Stimulated activated naive B cell treated with anti-CD40 and anti-IgM and Interleukin-4, amounts not matched to agents 10 μg/mL and 1 μg/mL and 100 μg/mL, for 72 hours (primary cell): ENCODE measurements around the gene CDC5L.

ENCODE experiments used
- ATAC-seq, 2 donors: fragments of 150-1000 bp; cut with Tn5 transposase; replicated peaks; 2 replicates each; pipeline ENCODE4 v1.10.0; 2021; ENCODE audit warnings: moderate library complexity in 1 of 2
- DNase-seq: peaks from one replicate; pipeline ENCODE4 v3.0.0; 2021
- H3K27ac Mint-ChIP-seq: one replicate; pipeline ENCODE4 v1.8.0; 2022; ENCODE audit warnings: mild to moderate bottlenecking, mixed read lengths
- H3K27me3 Mint-ChIP-seq, 2 donors: one replicate each; pipeline ENCODE4 v1.8.0; 2022; ENCODE audit warnings: mixed read lengths in 2 of 2
- H3K36me3 Mint-ChIP-seq, 2 donors: one replicate each; pipeline ENCODE4 v1.8.0; 2022; ENCODE audit warnings: mixed read lengths in 2 of 2, mild to moderate bottlenecking in 1 of 2
- H3K4me1 Mint-ChIP-seq, 2 donors: one replicate each; pipeline ENCODE4 v1.8.0; 2022; ENCODE audit warnings: mixed read lengths in 2 of 2, mild to moderate bottlenecking in 1 of 2
- H3K4me3 Mint-ChIP-seq, 2 donors: one replicate each; pipeline ENCODE4 v1.8.0; 2022; ENCODE audit warnings: mild to moderate bottlenecking in 2 of 2, mixed read lengths in 2 of 2, moderate library complexity in 1 of 2
- H3K9me3 Mint-ChIP-seq, 2 donors: one replicate each; pipeline ENCODE4 v1.8.0; 2022; ENCODE audit warnings: mixed read lengths in 2 of 2, mild to moderate bottlenecking in 1 of 2

The CDC5L gene

DNA sequence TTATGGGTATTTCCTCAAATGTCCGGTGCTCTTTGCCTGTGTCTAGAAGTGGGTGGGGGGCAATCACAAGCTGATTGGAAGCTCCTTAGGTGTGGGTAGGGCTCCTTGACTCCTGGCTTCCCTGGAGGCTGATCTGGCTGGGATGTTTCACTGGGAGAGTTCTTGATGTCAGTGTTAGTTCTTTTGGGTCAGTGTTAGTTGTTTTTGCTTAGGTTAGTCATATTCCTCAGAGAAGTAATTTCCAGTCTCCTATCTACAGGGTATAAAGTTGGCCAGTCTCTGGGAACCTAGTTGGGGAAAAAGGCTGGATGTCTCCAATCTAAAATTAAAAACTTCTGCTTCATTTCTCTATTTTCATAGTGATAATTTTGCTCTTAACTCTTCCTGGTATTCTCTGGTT is 23.6 kb downstream of the CDC5L start:
- Mint-ChIP-seq H3K27me3 (no peaks in the 10 kb centered on the region), H3K4me1 (peaks cover 19 to 34% of the 10 kb centered on the region in 2 donors), H3K27ac (peak overlapping the region; percentile 85), H3K36me3 (peaks cover 64 to 87% of the 10 kb centered on the region in 2 donors), H3K4me3 (no peak overlapping the region), H3K9me3 (peaks cover 5 to 7% of the 10 kb centered on the region in 2 donors)
- DNase-seq (no peak), ATAC-seq (no peak)

DNA sequence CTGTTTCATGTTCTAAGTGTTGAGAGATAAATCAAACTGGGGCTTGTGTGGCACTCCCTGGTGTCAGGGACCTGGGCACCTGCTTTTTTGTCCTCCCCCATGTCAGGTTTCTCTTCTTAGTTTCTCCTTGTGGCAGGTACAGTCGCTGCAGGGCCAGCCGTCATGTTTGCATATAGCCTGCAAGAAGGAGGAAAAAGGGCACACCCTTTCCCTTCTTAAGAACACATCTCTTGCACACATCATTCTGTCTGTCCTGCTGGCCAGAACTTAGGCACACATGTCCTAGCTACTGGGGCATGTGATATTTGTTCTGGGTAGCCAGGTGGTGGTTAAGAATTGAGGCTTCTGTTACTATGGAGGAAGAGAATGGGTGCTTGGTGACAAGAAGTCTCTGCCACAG is 27.9 kb downstream of the CDC5L start:
- H3K4me1 Mint-ChIP-seq: peaks cover 23 to 35% of the 10 kb centered on the region in 2 donors
- no peak overlapping the region for H3K4me3 Mint-ChIP-seq
- H3K27ac Mint-ChIP-seq: peak overlapping the region; percentile 62
- H3K9me3 Mint-ChIP-seq: peaks cover 3% of the 10 kb centered on the region in 2 donors
- ATAC-seq: no peak
- no peaks in the 10 kb centered on the region for H3K27me3 Mint-ChIP-seq
- DNase-seq: no peak
- H3K36me3 Mint-ChIP-seq: peaks cover 45 to 68% of the 10 kb centered on the region in 2 donors

DNA sequence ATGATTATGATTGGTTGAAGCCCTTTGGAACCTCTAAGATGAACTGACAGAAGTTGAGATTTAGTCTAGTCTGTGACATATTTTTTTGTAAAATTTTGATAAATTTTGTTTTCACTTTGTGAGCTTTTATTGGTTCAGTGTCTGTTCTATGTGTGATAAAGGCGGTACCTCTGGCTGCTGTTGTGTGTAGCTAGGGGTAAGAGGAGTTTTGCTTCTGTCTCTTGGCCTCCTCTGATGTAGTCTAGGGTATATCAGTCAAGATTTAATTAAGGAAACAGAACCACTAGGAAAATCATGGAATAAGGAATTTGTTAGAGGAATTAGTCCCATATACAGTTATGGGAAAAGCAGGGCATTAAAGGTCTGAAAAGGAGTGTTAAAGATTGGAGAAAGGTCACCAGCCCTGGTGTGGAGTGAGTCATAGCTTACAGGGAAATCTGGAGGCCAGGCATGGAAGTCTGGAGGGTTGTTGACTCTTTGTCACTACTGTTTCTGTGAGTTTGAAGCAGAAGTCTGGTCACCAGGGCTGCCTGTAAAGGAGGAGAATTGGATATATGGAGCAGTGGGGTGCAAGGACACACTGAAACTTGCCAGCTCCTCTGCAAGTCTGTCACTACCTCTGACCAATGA is 28.5 kb downstream of the CDC5L start:
- Mint-ChIP-seq H3K27ac (no peak overlapping the region), H3K4me3 (no peak overlapping the region), H3K4me1 (peaks cover 22 to 33% of the 10 kb centered on the region in 2 donors), H3K27me3 (no peaks in the 10 kb centered on the region), H3K36me3 (peaks cover 48 to 68% of the 10 kb centered on the region in 2 donors), H3K9me3 (peaks cover 2 to 3% of the 10 kb centered on the region in 2 donors)
- no peak for ATAC-seq
- DNase-seq: no peak

DNA sequence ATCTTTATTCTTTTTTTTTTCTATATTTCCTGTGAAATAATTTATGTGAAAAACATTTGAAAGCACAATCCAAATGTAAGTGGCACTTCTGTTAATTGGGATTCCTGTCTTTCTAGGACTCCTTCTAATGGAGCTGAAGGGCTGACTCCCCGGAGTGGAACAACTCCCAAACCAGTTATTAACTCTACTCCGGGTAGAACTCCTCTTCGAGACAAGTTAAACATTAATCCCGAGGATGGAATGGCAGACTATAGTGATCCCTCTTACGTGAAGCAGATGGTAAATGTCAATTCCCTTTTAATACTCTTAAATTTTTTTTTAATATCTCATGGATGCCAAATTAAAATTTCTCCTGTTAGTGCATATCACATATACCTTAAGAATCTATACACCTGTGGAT is 35.0 kb downstream of the CDC5L start:
- Mint-ChIP-seq H3K9me3 (no peaks in the 10 kb centered on the region), H3K36me3 (peaks cover 20 to 45% of the 10 kb centered on the region in 2 donors)
- no peak for DNase-seq

DNA sequence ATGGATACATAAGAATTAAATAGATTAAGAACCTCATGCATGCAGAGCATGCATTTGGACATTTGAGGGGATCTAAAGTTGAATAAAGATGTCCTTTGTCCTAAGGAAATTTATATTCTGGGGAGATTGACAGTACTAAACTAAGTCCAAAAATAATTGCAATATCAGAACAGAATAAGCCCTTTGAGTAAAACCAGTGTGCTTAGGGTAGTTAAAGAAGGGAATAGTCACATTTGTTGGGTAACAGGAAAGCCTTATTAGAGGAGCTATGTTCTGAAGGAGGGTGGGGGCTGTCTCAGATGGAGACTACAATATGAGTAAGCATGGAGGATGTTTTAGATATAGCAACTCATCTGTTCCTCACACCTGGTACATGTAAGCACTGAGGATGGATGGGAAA is 35.8 kb downstream of the CDC5L start:
- H3K4me1 Mint-ChIP-seq: no peaks in the 10 kb centered on the region
- H3K4me3 Mint-ChIP-seq: no peak overlapping the region
- DNase-seq: no peak
- H3K36me3 Mint-ChIP-seq: peaks cover 19 to 43% of the 10 kb centered on the region in 2 donors
- no peaks in the 10 kb centered on the region for H3K27me3 Mint-ChIP-seq
- no peak overlapping the region for H3K27ac Mint-ChIP-seq
- no peak for ATAC-seq
- no peaks in the 10 kb centered on the region for H3K9me3 Mint-ChIP-seq

More for the DNA sequence above, 35.0 kb downstream of the CDC5L start:
- Mint-ChIP-seq H3K27me3 (no peaks in the 10 kb centered on the region), H3K4me1 (no peaks in the 10 kb centered on the region), H3K27ac (no peak overlapping the region), H3K4me3 (no peak overlapping the region)
- ATAC-seq: no peak

DNA sequence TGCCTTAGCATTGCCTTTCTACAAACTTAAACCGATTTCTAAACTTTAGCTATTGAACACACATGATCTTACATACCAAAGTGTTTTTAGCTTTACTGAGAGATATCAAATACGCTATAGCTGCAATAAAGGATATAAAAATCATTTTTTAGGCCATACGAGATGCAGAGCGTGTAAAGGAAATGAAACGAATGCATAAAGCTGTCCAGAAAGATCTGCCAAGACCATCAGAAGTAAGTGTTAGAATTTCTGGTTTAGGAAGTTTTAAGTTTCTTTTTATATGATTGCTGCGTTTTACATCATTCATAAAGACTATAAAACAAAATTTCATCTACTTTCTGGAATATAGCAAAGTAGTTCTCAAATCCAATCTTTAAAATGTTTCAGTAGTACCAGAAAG is 38.4 kb downstream of the CDC5L start:
- Mint-ChIP-seq H3K36me3 (peaks cover 19 to 46% of the 10 kb centered on the region in 2 donors), H3K4me3 (no peak overlapping the region), H3K4me1 (no peaks in the 10 kb centered on the region), H3K27me3 (no peaks in the 10 kb centered on the region), H3K27ac (no peak overlapping the region), H3K9me3 (no peaks in the 10 kb centered on the region)
- ATAC-seq (no peak), DNase-seq (no peak)

DNA sequence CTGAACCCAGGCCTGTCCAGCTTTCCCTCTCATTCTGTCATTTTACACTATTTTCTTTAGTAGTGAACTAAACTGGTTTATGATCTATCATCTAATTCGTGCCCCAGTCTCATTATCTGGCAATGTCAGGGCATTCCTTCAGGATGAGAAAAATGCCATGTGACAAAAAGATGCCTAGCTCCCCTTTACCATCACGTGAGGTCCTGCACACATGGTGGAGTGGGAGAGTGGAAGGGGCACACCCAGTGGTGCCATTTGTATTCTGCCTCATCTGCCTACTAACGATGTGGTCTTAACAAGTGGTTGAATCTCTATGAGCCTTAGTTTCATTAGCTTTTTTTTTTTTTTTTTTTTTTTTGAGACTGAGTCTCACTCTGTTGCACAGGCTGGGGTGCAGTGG is 41.2 kb downstream of the CDC5L start:
- no peaks in the 10 kb centered on the region for H3K4me1 Mint-ChIP-seq
- H3K9me3 Mint-ChIP-seq: no peaks in the 10 kb centered on the region
- peaks cover 15 to 40% of the 10 kb centered on the region in 2 donors for H3K36me3 Mint-ChIP-seq
- DNase-seq (no peak), ATAC-seq (no peak)
- no peak overlapping the region for H3K27ac Mint-ChIP-seq
- no peaks in the 10 kb centered on the region for H3K27me3 Mint-ChIP-seq
- H3K4me3 Mint-ChIP-seq: no peak overlapping the region

DNA sequence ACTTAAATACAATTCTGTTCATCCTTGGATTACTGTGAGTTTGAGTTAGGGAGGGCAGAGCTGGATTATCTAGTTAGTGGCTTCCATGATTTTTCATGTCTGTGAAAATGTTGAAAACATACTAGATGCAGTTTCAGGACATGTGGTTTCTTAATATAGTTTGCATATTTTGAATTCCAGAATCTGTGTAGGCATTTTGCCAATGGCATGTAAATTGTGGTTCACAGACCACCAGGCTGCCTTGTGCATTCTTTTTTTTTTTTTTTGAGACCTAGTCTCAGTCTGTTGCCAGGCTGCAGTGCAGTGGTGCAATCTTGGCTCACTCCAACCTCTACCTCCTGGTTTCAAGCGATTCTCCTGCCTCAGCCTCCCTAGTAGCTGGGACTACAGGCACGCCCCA is 42.8 kb downstream of the CDC5L start:
- Mint-ChIP-seq H3K9me3 (no peaks in the 10 kb centered on the region), H3K4me3 (no peak overlapping the region), H3K27me3 (no peaks in the 10 kb centered on the region), H3K4me1 (no peaks in the 10 kb centered on the region), H3K27ac (no peak overlapping the region), H3K36me3 (peaks cover 10 to 33% of the 10 kb centered on the region in 2 donors)
- ATAC-seq (no peak), DNase-seq (no peak)

DNA sequence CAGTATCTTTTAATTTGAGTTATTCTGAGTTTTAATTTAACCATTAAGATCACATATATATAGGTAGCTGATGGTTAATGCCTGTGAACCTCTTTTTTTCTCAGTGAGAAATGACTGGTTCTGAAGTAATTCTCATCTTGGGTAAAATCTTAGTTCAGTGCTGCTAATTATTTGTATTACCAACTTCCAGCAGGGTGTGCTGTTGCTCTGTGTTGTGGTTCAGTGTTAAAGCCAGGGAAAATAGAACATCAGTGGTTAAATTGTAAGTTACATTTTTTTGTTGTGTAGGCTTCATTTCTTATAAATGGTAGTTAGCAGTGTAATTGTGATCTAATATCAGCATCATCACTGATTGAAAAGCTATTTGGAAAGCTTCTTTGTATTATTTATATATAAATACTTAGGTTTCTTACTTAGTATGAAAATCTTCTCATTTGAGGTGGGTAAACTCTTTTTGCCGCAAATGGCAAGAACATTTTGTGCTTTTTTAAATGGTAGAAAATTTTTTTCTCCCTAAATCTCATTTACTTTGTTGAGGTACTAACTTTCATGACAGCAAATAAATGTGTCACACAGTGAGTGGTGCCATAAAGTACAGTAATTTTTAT is 43.7 kb downstream of the CDC5L start:
- Mint-ChIP-seq H3K27me3 (no peaks in the 10 kb centered on the region), H3K4me1 (no peaks in the 10 kb centered on the region), H3K9me3 (no peaks in the 10 kb centered on the region), H3K36me3 (peaks cover 11 to 32% of the 10 kb centered on the region in 2 donors), H3K4me3 (no peak overlapping the region), H3K27ac (no peak overlapping the region)
- ATAC-seq (peak; percentile 73 to 80), DNase-seq (no peak)

DNA sequence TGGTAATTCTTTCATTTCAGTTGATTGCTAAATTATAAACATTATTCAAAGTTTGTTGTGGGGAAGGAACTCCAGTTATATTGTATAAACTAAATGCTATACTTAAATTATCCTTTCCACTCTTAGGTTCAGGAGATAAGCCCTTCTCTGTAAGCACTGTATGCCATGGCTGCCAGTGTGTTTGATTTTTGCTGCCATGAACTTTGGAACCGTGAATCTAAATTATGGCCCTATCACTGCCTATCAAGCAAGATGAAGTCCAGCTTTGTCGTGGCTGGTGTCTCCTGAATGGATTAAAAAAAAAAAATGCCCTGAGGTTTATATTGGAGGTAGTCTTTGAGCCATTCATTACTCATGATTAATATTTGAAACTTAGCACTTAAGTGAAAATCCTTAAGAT is 44.7 kb downstream of the CDC5L start:
- DNase-seq: no peak
- no peaks in the 10 kb centered on the region for H3K9me3 Mint-ChIP-seq
- no peak overlapping the region for H3K4me3 Mint-ChIP-seq
- peaks cover 13 to 34% of the 10 kb centered on the region in 2 donors for H3K36me3 Mint-ChIP-seq
- H3K27me3 Mint-ChIP-seq: no peaks in the 10 kb centered on the region
- no peaks in the 10 kb centered on the region for H3K4me1 Mint-ChIP-seq
- no peak for ATAC-seq
- H3K27ac Mint-ChIP-seq: no peak overlapping the region

DNA sequence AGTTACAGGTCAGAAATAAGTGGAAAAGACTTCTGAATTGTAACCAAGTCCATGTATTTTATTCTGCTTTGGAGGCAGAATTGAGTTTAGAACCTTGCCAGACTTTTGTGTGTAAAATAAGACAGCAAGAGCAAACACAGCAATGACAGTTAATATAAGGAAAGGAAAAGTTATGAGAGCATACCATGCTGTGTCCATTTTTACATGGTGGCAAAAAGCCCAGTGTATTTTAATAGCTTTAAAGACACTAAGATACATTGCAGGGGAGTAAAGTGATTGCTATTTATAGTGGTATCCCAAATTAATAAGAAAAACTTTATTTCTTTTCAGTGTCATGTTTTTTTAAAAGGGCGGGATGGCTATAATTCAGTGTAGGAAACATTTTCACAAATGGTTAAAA is 45.2 kb downstream of the CDC5L start:
- Mint-ChIP-seq H3K4me3 (no peak overlapping the region), H3K4me1 (no peaks in the 10 kb centered on the region), H3K27ac (no peak overlapping the region), H3K27me3 (no peaks in the 10 kb centered on the region), H3K36me3 (peaks cover 14 to 35% of the 10 kb centered on the region in 2 donors), H3K9me3 (no peaks in the 10 kb centered on the region)
- ATAC-seq: no peak
- no peak for DNase-seq

DNA sequence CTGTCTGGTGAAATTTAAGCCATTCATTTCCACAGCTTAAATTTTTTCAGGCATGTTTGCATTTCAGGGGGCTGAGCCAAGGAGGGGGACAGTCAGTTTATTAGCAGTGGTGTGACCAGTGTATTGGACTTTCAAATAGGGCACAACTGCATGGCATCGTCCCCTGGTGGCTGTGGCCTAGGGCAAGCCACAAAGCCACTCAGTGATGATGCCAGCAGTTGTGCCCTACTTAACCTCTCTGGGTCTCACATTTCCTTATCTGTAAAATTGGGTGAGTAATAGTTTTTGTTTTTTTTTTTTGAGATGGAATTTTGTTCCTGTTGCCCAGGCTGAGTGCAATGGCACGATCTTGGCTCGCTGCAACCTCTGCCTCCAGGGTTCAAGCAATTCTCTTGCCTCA is 48.0 kb downstream of the CDC5L start:
- no peaks in the 10 kb centered on the region for H3K27me3 Mint-ChIP-seq
- H3K9me3 Mint-ChIP-seq: no peaks in the 10 kb centered on the region
- no peak for ATAC-seq
- peaks cover 25 to 53% of the 10 kb centered on the region in 2 donors for H3K36me3 Mint-ChIP-seq
- H3K4me3 Mint-ChIP-seq: no peak overlapping the region
- DNase-seq: no peak
- H3K4me1 Mint-ChIP-seq: no peaks in the 10 kb centered on the region
- no peak overlapping the region for H3K27ac Mint-ChIP-seq

DNA sequence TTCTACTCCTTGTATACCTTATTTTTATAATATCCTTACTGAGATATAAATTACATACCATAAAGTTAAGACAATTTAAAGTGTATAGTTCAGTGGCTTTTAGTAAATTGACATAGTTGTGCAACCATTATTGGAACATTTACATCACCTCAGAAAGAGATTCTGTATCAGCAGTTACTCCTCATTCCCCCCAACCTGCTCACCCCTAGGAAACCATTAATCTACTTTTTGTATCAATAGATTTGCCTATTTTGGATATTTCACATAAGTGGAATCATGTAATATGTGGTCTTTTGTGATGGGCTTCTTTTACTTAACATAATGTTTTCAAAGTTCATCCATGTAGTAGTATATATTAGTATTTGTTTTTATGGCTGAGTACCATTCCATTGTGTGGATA is 51.3 kb downstream of the CDC5L start:
- ATAC-seq (no peak), DNase-seq (no peak)
- Mint-ChIP-seq H3K27ac (no peak overlapping the region), H3K36me3 (peaks cover 53 to 67% of the 10 kb centered on the region in 2 donors), H3K9me3 (peaks cover 11% of the 10 kb centered on the region in 2 donors), H3K4me3 (no peak overlapping the region), H3K4me1 (no peaks in the 10 kb centered on the region), H3K27me3 (no peaks in the 10 kb centered on the region)

DNA sequence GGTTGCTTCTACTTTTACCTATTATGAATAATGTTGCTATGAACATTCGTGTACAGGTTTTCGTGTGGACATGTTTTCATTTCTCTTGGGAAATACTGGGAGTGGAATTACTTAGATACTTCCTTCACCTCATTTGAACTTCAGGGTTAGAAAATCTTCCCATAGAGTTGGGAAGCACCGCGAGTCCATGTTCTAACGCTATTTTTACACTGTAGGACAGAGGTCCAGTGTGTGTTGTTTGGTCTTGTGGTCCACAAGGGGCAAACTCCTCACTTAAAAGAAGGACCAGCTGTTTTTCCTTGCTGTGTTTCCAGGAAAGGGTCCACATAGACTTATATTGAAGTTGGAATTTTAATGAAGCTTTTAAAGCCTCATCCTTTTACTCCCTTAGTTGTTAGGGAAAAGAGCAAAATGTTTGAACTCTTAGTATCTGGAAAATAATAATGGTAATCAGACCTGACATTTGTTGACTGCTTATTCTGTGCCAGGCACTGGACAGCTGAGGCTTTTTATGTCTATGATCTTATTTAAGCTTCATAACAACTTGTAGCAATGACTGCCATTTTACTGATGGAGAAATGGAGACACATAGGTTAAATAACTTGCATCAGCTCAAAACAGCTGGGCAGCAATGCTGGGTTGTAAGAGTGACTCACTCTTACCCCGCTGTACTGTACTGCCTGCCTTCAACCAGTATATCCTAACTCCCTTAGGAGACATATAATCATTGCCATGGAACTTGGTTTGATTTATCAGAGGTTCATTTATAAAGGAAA is 52.0 kb downstream of the CDC5L start:
- Mint-ChIP-seq H3K36me3 (peaks cover 59 to 68% of the 10 kb centered on the region in 2 donors), H3K4me3 (no peak overlapping the region), H3K27me3 (no peaks in the 10 kb centered on the region), H3K4me1 (peaks cover 0 to 4% of the 10 kb centered on the region in 2 donors), H3K9me3 (peaks cover 11 to 16% of the 10 kb centered on the region in 2 donors), H3K27ac (no peak overlapping the region)
- DNase-seq: no peak
- no peak for ATAC-seq
